ENCODE data around the gene LRP1-AS.

- TF ChIP-seq, protein P1, sequence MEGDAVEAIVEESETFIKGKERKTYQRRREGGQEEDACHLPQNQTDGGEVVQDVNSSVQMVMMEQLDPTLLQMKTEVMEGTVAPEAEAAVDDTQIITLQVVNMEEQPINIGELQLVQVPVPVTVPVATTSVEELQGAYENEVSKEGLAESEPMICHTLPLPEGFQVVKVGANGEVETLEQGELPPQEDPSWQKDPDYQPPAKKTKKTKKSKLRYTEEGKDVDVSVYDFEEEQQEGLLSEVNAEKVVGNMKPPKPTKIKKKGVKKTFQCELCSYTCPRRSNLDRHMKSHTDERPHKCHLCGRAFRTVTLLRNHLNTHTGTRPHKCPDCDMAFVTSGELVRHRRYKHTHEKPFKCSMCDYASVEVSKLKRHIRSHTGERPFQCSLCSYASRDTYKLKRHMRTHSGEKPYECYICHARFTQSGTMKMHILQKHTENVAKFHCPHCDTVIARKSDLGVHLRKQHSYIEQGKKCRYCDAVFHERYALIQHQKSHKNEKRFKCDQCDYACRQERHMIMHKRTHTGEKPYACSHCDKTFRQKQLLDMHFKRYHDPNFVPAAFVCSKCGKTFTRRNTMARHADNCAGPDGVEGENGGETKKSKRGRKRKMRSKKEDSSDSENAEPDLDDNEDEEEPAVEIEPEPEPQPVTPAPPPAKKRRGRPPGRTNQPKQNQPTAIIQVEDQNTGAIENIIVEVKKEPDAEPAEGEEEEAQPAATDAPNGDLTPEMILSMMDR (IDR thresholded peaks at IDR 0.05), result no peak
- no peak for TF ChIP-seq POLR2AphosphoS5 (IDR thresholded peaks at IDR 0.05; ENCODE audit: insufficient read depth in 1 of 2, low read depth in 1 of 2)
Measured at GRCh38 chr12:57193706-57194245, 46.4 kb upstream of the LRP1-AS start.

Data from vagina (tissue), 2 donors.